Measurements from ENCODE around the gene CTNNAL1. TPM values are rescaled to one million over a fixed set of nuclear protein-coding genes. Genes with fewer than 3 reads are reported as not detected.

CTNNAL1 gene
- total and polyA plus RNA-seq, 9 of the 15 experiments (the other 6 are each of a cell fraction or from before 2014, with no cell fraction given): 23.2 to 78.0 (median 46.7) TPM

DNA sequence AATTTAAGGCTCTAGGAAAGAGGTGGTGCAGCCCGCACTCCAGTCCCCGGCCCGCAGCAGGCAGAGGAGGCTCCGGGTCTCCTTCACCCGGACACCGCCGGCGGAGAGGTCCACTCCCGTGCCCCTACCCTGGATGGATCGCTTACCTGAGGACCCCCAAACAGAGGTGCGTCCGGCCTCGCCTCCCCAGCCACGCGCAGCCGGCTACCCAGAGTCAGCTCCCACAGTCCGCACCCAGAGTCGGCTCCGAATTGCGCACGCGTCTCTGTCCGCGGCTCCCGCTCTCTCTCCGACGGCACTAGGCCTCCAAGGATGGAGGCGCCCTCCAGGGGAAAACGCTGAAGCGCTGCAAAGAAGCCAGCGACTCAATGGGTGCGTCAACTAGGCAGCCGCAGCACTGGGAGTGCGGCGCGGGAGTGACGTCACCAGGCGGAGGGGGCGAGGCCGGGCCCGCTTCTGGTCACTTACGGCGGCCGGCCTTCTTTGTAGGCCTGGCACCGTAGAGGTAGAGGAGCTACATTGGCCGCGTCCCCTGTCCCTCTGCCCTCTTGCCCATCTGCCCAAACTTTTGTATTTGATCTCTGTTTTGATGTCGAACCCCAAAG is 79.5 kb downstream of the CTNNAL1 start, which contains the start of gene ELP1 (continued):
- TF ChIP-seq ZFP30 (CRISPR knock-in tag; IDR thresholded peaks at IDR 0.05; ENCODE audit: borderline replicate concordance) (no peak), ZNF561 (CRISPR knock-in tag; conservative IDR thresholded peaks at IDR 0.05) (no peak), FOXM1 (IDR thresholded peaks at IDR 0.05; ENCODE audit: low read depth) (no peak), FOXM1 (CRISPR knock-in tag; IDR thresholded peaks at IDR 0.05; ENCODE audit: low read depth) (0 out of 2 replicates have a peak, but pooled peaks have one; percentile 71), ZFP1 (CRISPR knock-in tag; IDR thresholded peaks at IDR 0.05) (no peak), CBFA2T2 (conservative IDR thresholded peaks at IDR 0.05) (no peak), CHD4 (IDR thresholded peaks at IDR 0.05; ENCODE audit: insufficient read depth, insufficient replicate concordance, low read depth, low read length, poor library complexity, severe bottlenecking) (no peak), MTA2 (IDR thresholded peaks at IDR 0.05; ENCODE audit: low read depth) (no peak), ZNF431 (CRISPR knock-in tag; IDR thresholded peaks at IDR 0.05) (no peak), POLR2AphosphoS5 (IDR thresholded peaks at IDR 0.05; ENCODE audit: control insufficient read depth, insufficient read depth, low read depth, low read length) (peak; percentile 76), PTTG1 (tag; IDR thresholded peaks at IDR 0.05; ENCODE audit: low read depth) (no peak), RBM15 (IDR thresholded peaks at IDR 0.05; ENCODE audit: insufficient read depth, low read length) (no peak), ZNF41 (CRISPR knock-in tag; conservative IDR thresholded peaks at IDR 0.05) (no peak)
- TF ChIP-seq, protein P1, sequence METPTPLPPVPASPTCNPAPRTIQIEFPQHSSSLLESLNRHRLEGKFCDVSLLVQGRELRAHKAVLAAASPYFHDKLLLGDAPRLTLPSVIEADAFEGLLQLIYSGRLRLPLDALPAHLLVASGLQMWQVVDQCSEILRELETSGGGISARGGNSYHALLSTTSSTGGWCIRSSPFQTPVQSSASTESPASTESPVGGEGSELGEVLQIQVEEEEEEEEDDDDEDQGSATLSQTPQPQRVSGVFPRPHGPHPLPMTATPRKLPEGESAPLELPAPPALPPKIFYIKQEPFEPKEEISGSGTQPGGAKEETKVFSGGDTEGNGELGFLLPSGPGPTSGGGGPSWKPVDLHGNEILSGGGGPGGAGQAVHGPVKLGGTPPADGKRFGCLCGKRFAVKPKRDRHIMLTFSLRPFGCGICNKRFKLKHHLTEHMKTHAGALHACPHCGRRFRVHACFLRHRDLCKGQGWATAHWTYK (CRISPR knock-in tag; IDR thresholded peaks at IDR 0.05): no peak
- TF ChIP-seq, protein P2, sequence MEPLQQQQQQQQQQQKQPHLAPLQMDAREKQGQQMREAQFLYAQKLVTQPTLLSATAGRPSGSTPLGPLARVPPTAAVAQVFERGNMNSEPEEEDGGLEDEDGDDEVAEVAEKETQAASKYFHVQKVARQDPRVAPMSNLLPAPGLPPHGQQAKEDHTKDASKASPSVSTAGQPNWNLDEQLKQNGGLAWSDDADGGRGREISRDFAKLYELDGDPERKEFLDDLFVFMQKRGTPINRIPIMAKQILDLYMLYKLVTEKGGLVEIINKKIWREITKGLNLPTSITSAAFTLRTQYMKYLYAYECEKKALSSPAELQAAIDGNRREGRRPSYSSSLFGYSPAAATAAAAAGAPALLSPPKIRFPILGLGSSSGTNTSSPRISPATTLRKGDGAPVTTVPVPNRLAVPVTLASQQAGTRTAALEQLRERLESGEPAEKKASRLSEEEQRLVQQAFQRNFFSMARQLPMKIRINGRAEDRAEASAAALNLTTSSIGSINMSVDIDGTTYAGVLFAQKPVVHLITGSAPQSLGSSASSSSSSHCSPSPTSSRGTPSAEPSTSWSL (CRISPR knock-in tag; IDR thresholded peaks at IDR 0.05; ENCODE audit: borderline replicate concordance): no peak
- TF ChIP-seq, protein P3, sequence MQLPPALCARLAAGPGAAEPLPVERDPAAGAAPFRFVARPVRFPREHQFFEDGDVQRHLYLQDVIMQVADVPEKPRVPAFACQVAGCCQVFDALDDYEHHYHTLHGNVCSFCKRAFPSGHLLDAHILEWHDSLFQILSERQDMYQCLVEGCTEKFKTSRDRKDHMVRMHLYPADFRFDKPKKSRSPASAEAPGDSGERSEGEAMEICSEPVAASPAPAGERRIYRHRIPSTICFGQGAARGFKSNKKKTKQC (CRISPR knock-in tag; IDR thresholded peaks at IDR 0.05): peak; percentile 36; the same call in 1 of the 2 replicates
- TF ChIP-seq, protein P4, sequence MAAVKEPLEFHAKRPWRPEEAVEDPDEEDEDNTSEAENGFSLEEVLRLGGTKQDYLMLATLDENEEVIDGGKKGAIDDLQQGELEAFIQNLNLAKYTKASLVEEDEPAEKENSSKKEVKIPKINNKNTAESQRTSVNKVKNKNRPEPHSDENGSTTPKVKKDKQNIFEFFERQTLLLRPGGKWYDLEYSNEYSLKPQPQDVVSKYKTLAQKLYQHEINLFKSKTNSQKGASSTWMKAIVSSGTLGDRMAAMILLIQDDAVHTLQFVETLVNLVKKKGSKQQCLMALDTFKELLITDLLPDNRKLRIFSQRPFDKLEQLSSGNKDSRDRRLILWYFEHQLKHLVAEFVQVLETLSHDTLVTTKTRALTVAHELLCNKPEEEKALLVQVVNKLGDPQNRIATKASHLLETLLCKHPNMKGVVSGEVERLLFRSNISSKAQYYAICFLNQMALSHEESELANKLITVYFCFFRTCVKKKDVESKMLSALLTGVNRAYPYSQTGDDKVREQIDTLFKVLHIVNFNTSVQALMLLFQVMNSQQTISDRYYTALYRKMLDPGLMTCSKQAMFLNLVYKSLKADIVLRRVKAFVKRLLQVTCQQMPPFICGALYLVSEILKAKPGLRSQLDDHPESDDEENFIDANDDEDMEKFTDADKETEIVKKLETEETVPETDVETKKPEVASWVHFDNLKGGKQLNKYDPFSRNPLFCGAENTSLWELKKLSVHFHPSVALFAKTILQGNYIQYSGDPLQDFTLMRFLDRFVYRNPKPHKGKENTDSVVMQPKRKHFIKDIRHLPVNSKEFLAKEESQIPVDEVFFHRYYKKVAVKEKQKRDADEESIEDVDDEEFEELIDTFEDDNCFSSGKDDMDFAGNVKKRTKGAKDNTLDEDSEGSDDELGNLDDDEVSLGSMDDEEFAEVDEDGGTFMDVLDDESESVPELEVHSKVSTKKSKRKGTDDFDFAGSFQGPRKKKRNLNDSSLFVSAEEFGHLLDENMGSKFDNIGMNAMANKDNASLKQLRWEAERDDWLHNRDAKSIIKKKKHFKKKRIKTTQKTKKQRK (IDR thresholded peaks at IDR 0.05; ENCODE audit: borderline replicate concordance, low read depth, low read length): no peak
- TF ChIP-seq, protein P5, sequence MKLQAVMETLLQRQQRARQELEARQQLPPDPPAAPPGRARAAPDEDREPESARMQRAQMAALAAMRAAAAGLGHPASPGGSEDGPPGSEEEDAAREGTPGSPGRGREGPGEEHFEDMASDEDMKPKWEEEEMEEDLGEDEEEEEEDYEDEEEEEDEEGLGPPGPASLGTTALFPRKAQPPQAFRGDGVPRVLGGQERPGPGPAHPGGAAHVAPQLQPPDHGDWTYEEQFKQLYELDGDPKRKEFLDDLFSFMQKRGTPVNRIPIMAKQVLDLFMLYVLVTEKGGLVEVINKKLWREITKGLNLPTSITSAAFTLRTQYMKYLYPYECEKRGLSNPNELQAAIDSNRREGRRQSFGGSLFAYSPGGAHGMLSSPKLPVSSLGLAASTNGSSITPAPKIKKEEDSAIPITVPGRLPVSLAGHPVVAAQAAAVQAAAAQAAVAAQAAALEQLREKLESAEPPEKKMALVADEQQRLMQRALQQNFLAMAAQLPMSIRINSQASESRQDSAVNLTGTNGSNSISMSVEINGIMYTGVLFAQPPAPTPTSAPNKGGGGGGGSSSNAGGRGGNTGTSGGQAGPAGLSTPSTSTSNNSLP (IDR thresholded peaks at IDR 0.05; ENCODE audit: borderline replicate concordance, low read depth, low read length): no peak
